ENCODE measurements around the gene SLC45A2.
"Not testable (repeated sequence)": the region's sequence is repeated elsewhere in the genome, so short reads cannot be mapped to it uniquely, and the experiment has no call there.

The SLC45A2 gene
- 0 reads per million in 3 donors for total RNA-seq

- Histone ChIP-seq H3K27me3 (replicated peaks; ENCODE audit: control insufficient read depth, insufficient read depth, low read length, poor library complexity, severe bottlenecking) (no peaks in the 10 kb centered on the region), H3K4me3 (ENCODE audit: insufficient read depth, low read depth, low read length, poor library complexity, severe bottlenecking) (no peak within 1 kb of the TSS), H3K4me1 (ENCODE audit: control insufficient read depth, insufficient read depth, low read length, poor library complexity, severe bottlenecking) (no peaks in the 10 kb centered on the region), H3K9me3 (ENCODE audit: control insufficient read depth, low read length) (no peaks in the 10 kb centered on the region), H3K36me3 (ENCODE audit: control insufficient read depth, insufficient read depth, low read length) (peaks cover 5% of the 10 kb centered on the region), H3K27ac (ENCODE audit: insufficient read depth, low read length, poor library complexity, severe bottlenecking) (no peak within 1 kb of the TSS)
- no peak for DNase-seq
Measured at GRCh38 chr5:33984671-33985124, at the start of gene SLC45A2. Gene SLC45A2, minus strand, starts transcription at chr5:33984693. Its CDS starts 110 bp downstream, at chr5:33984583.

GRCh38 chr5:34031966-34032365 lies 47.5 kb upstream of the SLC45A2 start:
- H3K4me1 ChIP-seq (ENCODE audit: control insufficient read depth, insufficient read depth, low read length, poor library complexity, severe bottlenecking), result no peaks in the 10 kb centered on the region

GRCh38 chr5:34031117-34031516 lies 46.6 kb upstream of the SLC45A2 start:
- no peak overlapping the region for H3K27ac ChIP-seq (ENCODE audit: insufficient read depth, low read length, poor library complexity, severe bottlenecking)
- no peak overlapping the region for H3K4me3 ChIP-seq (ENCODE audit: insufficient read depth, low read depth, low read length, poor library complexity, severe bottlenecking)
- H3K4me1 ChIP-seq (ENCODE audit: control insufficient read depth, insufficient read depth, low read length, poor library complexity, severe bottlenecking), result no peaks in the 10 kb centered on the region
- H3K9me3 ChIP-seq (ENCODE audit: control insufficient read depth, low read length), result no peaks in the 10 kb centered on the region
- no peak for DNase-seq
- H3K36me3 ChIP-seq (ENCODE audit: control insufficient read depth, insufficient read depth, low read length), result peaks cover 13% of the 10 kb centered on the region
- H3K27me3 ChIP-seq (replicated peaks; ENCODE audit: control insufficient read depth, insufficient read depth, low read length, poor library complexity, severe bottlenecking), result no peaks in the 10 kb centered on the region

More at GRCh38 chr5:34031966-34032365, 47.5 kb upstream of the SLC45A2 start:
- peaks cover 13% of the 10 kb centered on the region for H3K36me3 ChIP-seq (ENCODE audit: control insufficient read depth, insufficient read depth, low read length)
- DNase-seq, result no peak
- no peak overlapping the region for H3K4me3 ChIP-seq (ENCODE audit: insufficient read depth, low read depth, low read length, poor library complexity, severe bottlenecking)
- H3K9me3 ChIP-seq (ENCODE audit: control insufficient read depth, low read length), result no peaks in the 10 kb centered on the region
- no peaks in the 10 kb centered on the region for H3K27me3 ChIP-seq (replicated peaks; ENCODE audit: control insufficient read depth, insufficient read depth, low read length, poor library complexity, severe bottlenecking)
- H3K27ac ChIP-seq (ENCODE audit: insufficient read depth, low read length, poor library complexity, severe bottlenecking), result no peak overlapping the region

GRCh38 chr5:34030585-34030984 lies 46.1 kb upstream of the SLC45A2 start:
- H3K9me3 ChIP-seq (ENCODE audit: control insufficient read depth, low read length); H3K27me3 ChIP-seq (replicated peaks; ENCODE audit: control insufficient read depth, insufficient read depth, low read length, poor library complexity, severe bottlenecking); H3K4me1 ChIP-seq (ENCODE audit: control insufficient read depth, insufficient read depth, low read length, poor library complexity, severe bottlenecking); H3K4me3 ChIP-seq (ENCODE audit: insufficient read depth, low read depth, low read length, poor library complexity, severe bottlenecking); DNase-seq; H3K27ac ChIP-seq (ENCODE audit: insufficient read depth, low read length, poor library complexity, severe bottlenecking): not testable (repeated sequence)
- H3K36me3 ChIP-seq (ENCODE audit: control insufficient read depth, insufficient read depth, low read length), result peaks cover 11% of the 10 kb centered on the region

- no peak overlapping the region for H3K27ac ChIP-seq (ENCODE audit: insufficient read depth, low read length, poor library complexity, severe bottlenecking)
- no peak for DNase-seq
- H3K27me3 ChIP-seq (replicated peaks; ENCODE audit: control insufficient read depth, insufficient read depth, low read length, poor library complexity, severe bottlenecking), result no peaks in the 10 kb centered on the region
- no peaks in the 10 kb centered on the region for H3K9me3 ChIP-seq (ENCODE audit: control insufficient read depth, low read length)
- H3K36me3 ChIP-seq (ENCODE audit: control insufficient read depth, insufficient read depth, low read length), result peaks cover 8% of the 10 kb centered on the region
- H3K4me3 ChIP-seq (ENCODE audit: insufficient read depth, low read depth, low read length, poor library complexity, severe bottlenecking), result no peak overlapping the region
- no peaks in the 10 kb centered on the region for H3K4me1 ChIP-seq (ENCODE audit: control insufficient read depth, insufficient read depth, low read length, poor library complexity, severe bottlenecking)
Measured at GRCh38 chr5:34030048-34030447, 45.6 kb upstream of the SLC45A2 start.

- Histone ChIP-seq H3K4me3 (ENCODE audit: insufficient read depth, low read depth, low read length, poor library complexity, severe bottlenecking) (no peak overlapping the region), H3K9me3 (ENCODE audit: control insufficient read depth, low read length) (no peaks in the 10 kb centered on the region), H3K27ac (ENCODE audit: insufficient read depth, low read length, poor library complexity, severe bottlenecking) (no peak overlapping the region), H3K36me3 (ENCODE audit: control insufficient read depth, insufficient read depth, low read length) (no peaks in the 10 kb centered on the region), H3K27me3 (replicated peaks; ENCODE audit: control insufficient read depth, insufficient read depth, low read length, poor library complexity, severe bottlenecking) (no peaks in the 10 kb centered on the region), H3K4me1 (ENCODE audit: control insufficient read depth, insufficient read depth, low read length, poor library complexity, severe bottlenecking) (no peaks in the 10 kb centered on the region)
- no peak for DNase-seq
Measured at GRCh38 chr5:34028349-34028748, 43.9 kb upstream of the SLC45A2 start.

- H3K27me3 ChIP-seq (replicated peaks; ENCODE audit: control insufficient read depth, insufficient read depth, low read length, poor library complexity, severe bottlenecking), result no peaks in the 10 kb centered on the region
- peaks cover 9% of the 10 kb centered on the region for H3K4me1 ChIP-seq (ENCODE audit: control insufficient read depth, insufficient read depth, low read length, poor library complexity, severe bottlenecking)
- H3K27ac ChIP-seq (ENCODE audit: insufficient read depth, low read length, poor library complexity, severe bottlenecking), result no peak overlapping the region
- no peak overlapping the region for H3K4me3 ChIP-seq (ENCODE audit: insufficient read depth, low read depth, low read length, poor library complexity, severe bottlenecking)
- no peak for DNase-seq
- H3K36me3 ChIP-seq (ENCODE audit: control insufficient read depth, insufficient read depth, low read length), result no peaks in the 10 kb centered on the region
- H3K9me3 ChIP-seq (ENCODE audit: control insufficient read depth, low read length), result no peaks in the 10 kb centered on the region
Measured at GRCh38 chr5:34026089-34026761, 41.7 kb upstream of the SLC45A2 start.

GRCh38 chr5:34022121-34022705 lies 37.7 kb upstream of the SLC45A2 start:
- H3K27ac ChIP-seq (ENCODE audit: insufficient read depth, low read length, poor library complexity, severe bottlenecking), result no peak overlapping the region
- no peaks in the 10 kb centered on the region for H3K9me3 ChIP-seq (ENCODE audit: control insufficient read depth, low read length)
- peaks cover 5% of the 10 kb centered on the region for H3K36me3 ChIP-seq (ENCODE audit: control insufficient read depth, insufficient read depth, low read length)
- no peaks in the 10 kb centered on the region for H3K27me3 ChIP-seq (replicated peaks; ENCODE audit: control insufficient read depth, insufficient read depth, low read length, poor library complexity, severe bottlenecking)
- H3K4me1 ChIP-seq (ENCODE audit: control insufficient read depth, insufficient read depth, low read length, poor library complexity, severe bottlenecking), result peaks cover 9% of the 10 kb centered on the region
- no peak for DNase-seq
- H3K4me3 ChIP-seq (ENCODE audit: insufficient read depth, low read depth, low read length, poor library complexity, severe bottlenecking), result no peak overlapping the region

- Histone ChIP-seq H3K4me1 (ENCODE audit: control insufficient read depth, insufficient read depth, low read length, poor library complexity, severe bottlenecking) (peaks cover 9% of the 10 kb centered on the region), H3K27ac (ENCODE audit: insufficient read depth, low read length, poor library complexity, severe bottlenecking) (no peak overlapping the region), H3K4me3 (ENCODE audit: insufficient read depth, low read depth, low read length, poor library complexity, severe bottlenecking) (no peak overlapping the region), H3K9me3 (ENCODE audit: control insufficient read depth, low read length) (no peaks in the 10 kb centered on the region), H3K27me3 (replicated peaks; ENCODE audit: control insufficient read depth, insufficient read depth, low read length, poor library complexity, severe bottlenecking) (no peaks in the 10 kb centered on the region), H3K36me3 (ENCODE audit: control insufficient read depth, insufficient read depth, low read length) (peaks cover 5% of the 10 kb centered on the region)
- DNase-seq, result no peak
Measured at GRCh38 chr5:34021334-34021733, 36.8 kb upstream of the SLC45A2 start.

GRCh38 chr5:34020726-34021125 lies 36.2 kb upstream of the SLC45A2 start:
- Histone ChIP-seq H3K4me1 (ENCODE audit: control insufficient read depth, insufficient read depth, low read length, poor library complexity, severe bottlenecking) (peaks cover 9% of the 10 kb centered on the region), H3K27me3 (replicated peaks; ENCODE audit: control insufficient read depth, insufficient read depth, low read length, poor library complexity, severe bottlenecking) (no peaks in the 10 kb centered on the region), H3K4me3 (ENCODE audit: insufficient read depth, low read depth, low read length, poor library complexity, severe bottlenecking) (no peak overlapping the region), H3K36me3 (ENCODE audit: control insufficient read depth, insufficient read depth, low read length) (peaks cover 5% of the 10 kb centered on the region), H3K27ac (ENCODE audit: insufficient read depth, low read length, poor library complexity, severe bottlenecking) (no peak overlapping the region), H3K9me3 (ENCODE audit: control insufficient read depth, low read length) (no peaks in the 10 kb centered on the region)
- DNase-seq, result no peak
